GM19351 (cell line): ENCODE results near the gene GRK3.

Source experiments
- ATAC-seq: cut with Tn5 transposase; IDR thresholded peaks from one replicate; pipeline ENCODE4 v1.9.1; 2021; ENCODE audit warnings: mild to moderate bottlenecking, moderate library complexity; ENCODE audit not compliant: unreplicated experiment

The GRK3 gene

DNA sequence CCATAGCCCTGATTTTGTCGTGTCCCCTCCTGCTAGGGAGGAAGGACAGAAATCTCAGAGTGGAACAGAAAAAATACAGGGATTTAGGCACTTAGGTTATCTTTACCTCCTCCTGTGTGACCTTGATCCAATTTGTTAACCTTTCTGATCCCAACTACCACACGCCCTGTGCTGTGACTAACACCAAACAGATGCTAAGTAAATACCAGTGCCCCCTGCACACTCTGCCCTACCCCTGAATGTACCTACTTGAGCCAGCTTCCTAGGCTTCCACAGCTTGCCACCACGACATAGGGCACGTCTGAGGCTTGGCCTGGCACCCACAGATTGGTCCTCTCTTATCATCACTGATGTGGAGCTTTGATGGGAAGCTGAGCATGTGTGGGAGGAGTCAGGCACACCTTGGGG, 186.7 kb downstream of the GRK3 start:
- ATAC-seq, result no peak

GRCh38 chr22:25752615-25753214, 188.2 kb downstream of the GRK3 start:
- ATAC-seq, result no peak

- ATAC-seq, result no peak
Observed at GRCh38 chr22:25753252-25753651, 188.8 kb downstream of the GRK3 start.

GRCh38 chr22:25754527-25755202, 190.2 kb downstream of the GRK3 start:
- ATAC-seq, result no peak

DNA sequence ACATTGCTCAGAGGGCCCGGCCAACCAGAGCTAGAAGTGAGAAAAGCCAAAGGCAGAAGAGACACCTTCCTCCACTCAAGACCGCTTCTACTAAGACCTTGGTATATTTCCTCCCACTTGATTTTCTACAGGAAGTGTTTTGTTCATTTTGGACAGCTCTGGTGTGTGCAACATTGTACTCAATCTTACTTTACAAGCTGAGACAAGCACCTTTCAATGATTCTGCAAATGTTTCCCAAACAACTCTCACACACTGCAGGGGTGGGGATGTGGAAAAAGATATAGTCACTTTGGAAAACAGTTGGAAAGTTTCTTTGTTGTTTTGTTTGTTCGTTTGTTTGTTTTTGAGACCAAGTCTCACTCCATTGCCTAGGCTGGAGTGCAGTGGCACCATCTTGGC, 193.2 kb downstream of the GRK3 start:
- no peak for ATAC-seq

GRCh38 chr22:25758316-25758715, 193.8 kb downstream of the GRK3 start:
- ATAC-seq, result no peak

DNA sequence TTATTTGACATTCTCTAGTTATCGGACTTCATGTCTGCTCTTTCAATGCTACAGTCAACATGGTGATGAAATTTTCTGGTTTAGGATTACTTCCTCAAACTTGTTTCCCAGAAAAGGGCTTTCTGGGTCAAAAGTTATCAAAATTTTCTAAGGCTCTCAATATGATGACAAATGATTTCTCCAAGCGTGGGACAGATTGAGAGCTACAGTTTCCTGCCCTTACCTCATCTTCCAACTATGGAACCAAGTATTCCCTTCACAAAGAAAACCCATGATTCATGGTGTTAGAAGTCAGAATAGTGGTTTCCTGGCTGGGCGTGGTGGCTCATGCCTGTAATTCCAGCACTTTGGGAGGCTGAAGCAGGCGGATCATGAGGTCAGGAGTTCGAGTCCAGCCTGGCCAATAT, 195.4 kb downstream of the GRK3 start:
- no peak for ATAC-seq

DNA sequence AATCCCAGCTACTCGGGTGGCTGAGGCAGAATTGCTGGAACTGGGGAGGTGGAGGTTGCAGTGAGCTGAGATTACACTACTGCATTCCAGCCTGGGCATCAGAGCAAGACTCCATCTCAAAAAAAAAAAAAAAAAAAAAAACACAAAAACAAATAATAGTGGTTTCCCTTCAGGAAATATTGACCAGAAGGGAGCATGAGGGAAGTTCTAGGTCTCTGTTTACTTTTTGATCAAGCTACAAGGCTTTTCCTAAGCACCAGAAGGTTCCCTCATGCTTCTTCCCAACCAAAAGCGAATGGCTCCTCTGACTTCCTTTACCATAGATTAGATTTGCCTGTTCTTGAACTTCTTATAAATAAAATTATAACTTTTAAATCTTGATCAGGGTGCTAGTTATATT, 195.8 kb downstream of the GRK3 start:
- ATAC-seq, result no peak

DNA sequence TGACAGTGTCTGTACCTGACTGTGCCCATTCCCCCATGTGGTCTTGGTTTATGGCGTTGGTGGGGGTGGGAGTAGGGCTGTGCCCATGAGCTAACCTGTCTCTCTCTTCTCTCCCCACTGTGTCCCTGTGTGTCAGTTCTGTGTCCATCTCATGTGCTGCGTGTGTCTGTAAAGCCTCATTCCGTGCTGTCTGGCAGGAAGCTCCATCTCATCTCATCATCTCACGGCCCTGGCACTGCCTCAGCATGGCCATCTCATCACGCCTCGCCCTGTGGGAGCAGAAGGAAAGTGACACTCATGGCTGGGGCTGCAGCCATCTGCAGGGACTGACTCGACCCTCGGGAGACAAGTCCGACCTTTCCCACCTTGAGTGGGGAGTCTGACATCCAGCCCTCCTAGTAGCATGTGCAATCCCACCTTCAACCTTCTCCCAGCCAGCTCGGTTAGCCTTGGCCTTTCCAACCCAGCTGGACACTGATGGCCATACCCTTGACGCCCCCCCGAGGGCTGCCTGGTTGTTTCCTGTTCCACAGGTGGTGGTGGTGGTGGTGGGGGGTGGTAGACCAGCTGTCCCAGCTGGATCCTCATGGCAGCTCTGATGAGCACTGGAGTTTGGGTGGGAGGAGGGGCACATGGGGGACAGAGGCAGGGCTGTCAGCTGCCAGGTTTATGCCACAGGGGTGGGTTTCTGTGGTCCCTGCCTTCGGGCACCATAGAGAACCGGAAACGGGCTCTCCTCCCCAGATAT, 196.5 kb downstream of the GRK3 start:
- ATAC-seq, result no peak

GRCh38 chr22:25762147-25762546, 197.7 kb downstream of the GRK3 start:
- ATAC-seq, result no peak

DNA sequence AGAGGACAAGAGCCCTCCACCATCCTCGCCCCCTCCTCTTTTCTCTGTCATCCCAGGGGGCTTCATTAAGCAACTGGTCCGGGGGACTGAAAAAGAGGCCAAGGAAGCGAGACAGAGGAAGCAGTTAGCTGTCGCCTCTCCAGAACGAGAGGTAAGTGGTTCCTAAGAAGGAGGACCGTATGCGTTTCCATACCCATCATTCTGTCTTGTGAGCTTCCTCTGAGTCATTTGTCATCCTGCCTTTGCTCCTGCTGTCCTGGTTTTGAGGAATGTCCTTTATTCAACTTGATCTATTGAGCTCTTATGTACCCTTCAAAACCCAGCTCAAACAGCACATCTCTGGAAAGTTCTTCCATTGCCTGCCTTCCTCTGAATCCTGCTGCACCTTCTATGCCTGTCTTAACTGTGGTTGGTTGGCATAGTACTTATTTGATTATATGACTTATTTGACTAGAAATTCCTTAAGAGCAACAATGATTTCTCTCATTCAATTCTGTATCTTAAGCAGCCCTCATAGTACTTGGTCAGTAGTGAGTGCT, 198.8 kb downstream of the GRK3 start:
- no peak for ATAC-seq

- ATAC-seq, result no peak
Observed at GRCh38 chr22:25764270-25765015, 200.0 kb downstream of the GRK3 start.

DNA sequence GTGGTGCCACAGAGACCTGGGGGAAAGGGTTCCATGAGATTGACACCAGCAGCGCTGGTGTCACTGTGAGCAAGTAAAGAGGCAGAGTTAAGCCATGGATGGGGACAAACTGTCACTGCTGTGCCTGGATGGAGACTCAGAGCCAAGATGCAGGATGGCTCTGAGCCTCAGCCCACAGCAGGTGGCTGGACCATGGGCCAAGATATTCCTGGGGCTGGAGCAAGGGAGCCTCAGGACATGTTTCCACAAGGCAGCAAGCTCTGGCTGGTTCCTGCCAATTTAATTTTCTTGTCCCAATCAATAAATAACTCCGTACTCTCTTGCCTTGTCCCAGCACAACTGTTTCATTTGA, 200.5 kb downstream of the GRK3 start:
- ATAC-seq, result no peak

- ATAC-seq, result no peak
Observed at GRCh38 chr22:25765801-25766200, 201.3 kb downstream of the GRK3 start.

DNA sequence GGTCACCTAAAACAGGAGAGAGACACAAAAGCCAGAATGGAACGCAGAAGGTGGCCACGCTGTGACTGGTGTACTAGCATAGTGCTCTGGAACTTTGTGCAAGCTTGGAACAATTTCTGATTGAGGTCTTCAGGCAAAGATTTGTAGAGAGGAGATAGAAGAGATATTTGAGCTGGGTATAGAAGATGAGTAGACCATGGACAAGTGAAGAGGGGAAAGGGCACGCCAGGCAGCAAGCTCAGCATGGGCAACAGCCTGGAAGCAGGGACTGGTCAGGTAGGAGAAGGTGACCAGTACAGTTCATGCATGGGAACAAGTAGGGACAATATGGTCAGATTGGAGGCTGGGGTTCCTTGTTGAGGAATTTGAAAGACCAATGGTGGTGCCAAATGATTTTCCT, 201.9 kb downstream of the GRK3 start:
- ATAC-seq, result no peak

- no peak for ATAC-seq
Observed at GRCh38 chr22:25770333-25770732, 205.9 kb downstream of the GRK3 start.

DNA sequence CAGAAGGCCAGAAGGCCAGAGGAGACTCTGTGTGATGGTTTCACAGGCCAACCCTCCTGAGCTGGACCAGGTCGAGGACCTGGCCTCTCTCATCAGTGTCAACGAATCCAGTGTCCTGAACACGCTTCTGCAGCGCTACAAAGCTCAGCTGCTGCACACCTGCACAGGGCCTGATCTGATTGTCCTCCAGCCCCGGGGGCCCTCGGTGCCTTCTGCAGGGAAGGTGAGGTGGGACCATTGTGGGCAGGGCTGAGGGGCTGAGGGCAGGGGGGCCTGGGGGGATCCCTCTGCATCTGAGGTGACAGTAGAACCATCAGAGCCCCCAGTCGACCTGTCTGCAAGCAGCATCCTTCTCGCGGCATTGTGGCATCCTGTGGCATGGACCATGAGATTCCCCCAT, 207.8 kb downstream of the GRK3 start:
- ATAC-seq, result no peak

GRCh38 chr22:25774575-25775026, 210.1 kb downstream of the GRK3 start:
- no peak for ATAC-seq

GRCh38 chr22:25775531-25775930, 211.1 kb downstream of the GRK3 start:
- no peak for ATAC-seq

DNA sequence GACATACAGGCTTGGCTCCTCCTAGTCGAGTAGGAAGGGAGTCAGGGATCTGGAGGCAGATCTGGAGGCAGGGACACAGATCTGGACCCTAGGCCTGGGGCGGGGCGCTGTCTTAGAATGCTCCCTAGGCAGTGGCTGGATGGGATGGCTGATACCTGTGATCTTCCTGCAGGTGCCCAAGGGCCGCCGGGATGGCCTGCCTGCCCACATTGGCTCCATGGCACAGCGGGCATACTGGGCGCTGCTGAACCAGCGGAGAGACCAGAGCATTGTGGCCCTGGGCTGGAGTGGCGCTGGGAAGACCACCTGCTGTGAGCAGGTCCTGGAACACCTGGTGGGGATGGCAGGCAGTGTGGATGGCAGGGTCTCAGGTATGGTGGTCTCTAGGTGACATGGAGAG, 212.9 kb downstream of the GRK3 start:
- ATAC-seq, result no peak

DNA sequence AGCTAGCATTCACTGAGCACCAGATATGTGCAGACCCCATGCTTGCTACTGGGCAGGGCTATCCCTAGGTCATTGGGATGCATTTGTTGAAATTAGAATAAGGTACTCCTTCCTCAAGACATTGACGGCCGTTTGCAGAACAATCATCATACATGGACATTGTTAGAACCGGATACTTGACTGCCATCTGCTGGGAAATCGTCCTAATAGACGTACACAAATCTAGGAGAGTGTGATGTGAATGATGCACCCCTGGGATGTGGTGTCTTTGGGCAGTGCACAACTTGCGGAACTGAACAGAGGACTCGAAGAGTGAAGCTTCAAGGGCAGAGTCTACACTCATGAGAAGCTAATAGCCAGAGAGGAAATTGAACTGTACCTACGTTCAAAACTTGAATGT, 213.4 kb downstream of the GRK3 start:
- ATAC-seq, result no peak
